ENCODE data around the gene CDIPT. TPM values are rescaled to one million over a fixed set of nuclear protein-coding genes. Genes with fewer than 3 reads are reported as not detected.

Gene CDIPT
- total and polyA plus RNA-seq, 2 donors from 2014 or later: 85.9 to 148 TPM

GRCh38 chr16:29811170-29811895, 51.7 kb downstream of the CDIPT start:
- no peaks in the 10 kb centered on the region for H3K27me3 ChIP-seq (ENCODE audit: control insufficient read depth, insufficient read depth, low read length)
- TF ChIP-seq, protein P1, sequence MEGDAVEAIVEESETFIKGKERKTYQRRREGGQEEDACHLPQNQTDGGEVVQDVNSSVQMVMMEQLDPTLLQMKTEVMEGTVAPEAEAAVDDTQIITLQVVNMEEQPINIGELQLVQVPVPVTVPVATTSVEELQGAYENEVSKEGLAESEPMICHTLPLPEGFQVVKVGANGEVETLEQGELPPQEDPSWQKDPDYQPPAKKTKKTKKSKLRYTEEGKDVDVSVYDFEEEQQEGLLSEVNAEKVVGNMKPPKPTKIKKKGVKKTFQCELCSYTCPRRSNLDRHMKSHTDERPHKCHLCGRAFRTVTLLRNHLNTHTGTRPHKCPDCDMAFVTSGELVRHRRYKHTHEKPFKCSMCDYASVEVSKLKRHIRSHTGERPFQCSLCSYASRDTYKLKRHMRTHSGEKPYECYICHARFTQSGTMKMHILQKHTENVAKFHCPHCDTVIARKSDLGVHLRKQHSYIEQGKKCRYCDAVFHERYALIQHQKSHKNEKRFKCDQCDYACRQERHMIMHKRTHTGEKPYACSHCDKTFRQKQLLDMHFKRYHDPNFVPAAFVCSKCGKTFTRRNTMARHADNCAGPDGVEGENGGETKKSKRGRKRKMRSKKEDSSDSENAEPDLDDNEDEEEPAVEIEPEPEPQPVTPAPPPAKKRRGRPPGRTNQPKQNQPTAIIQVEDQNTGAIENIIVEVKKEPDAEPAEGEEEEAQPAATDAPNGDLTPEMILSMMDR (IDR thresholded peaks at IDR 0.05; ENCODE audit: borderline replicate concordance, extremely low read depth, insufficient read depth): no peak
- intact Hi-C loops (cut with DNase I): no loop called here
- DNase-seq (peak; percentile 96 to 99 (median 97)), FAIRE-seq (peak; percentile 97)
- peaks cover 0 to 3% (median 2%) of the 10 kb centered on the region in 3 donors for H3K36me3 ChIP-seq (ENCODE audit: control insufficient read depth in 2 of 3, insufficient read depth in 3 of 3, low read length in 3 of 3)
- H3K4me3 ChIP-seq (ENCODE audit: low read length in 3 of 3): peak overlapping the region; percentile 54 to 66 (median 65)
- peaks cover 2 to 38% (median 12%) of the 10 kb centered on the region in 3 donors for H3K4me1 ChIP-seq (ENCODE audit: control insufficient read depth in 2 of 3, insufficient read depth in 2 of 3, low read depth in 1 of 3, low read length in 3 of 3)
- no peaks in the 10 kb centered on the region for H3K9me3 ChIP-seq (ENCODE audit: control insufficient read depth in 2 of 3, insufficient read depth in 1 of 3, low read length in 3 of 3)
- peak overlapping the region; percentile 83 to 95 for H3K27ac ChIP-seq (ENCODE audit: low read depth in 2 of 2, low read length in 2 of 2)
- H3K9ac ChIP-seq (ENCODE audit: low read length in 3 of 3): peak overlapping the region; percentile 36 to 58 (median 46)

GRCh38 chr16:29810699-29811169, 52.3 kb downstream of the CDIPT start:
- Histone ChIP-seq H3K27me3 (ENCODE audit: control insufficient read depth, insufficient read depth, low read length) (no peaks in the 10 kb centered on the region), H3K27ac (ENCODE audit: low read depth in 2 of 2, low read length in 2 of 2) (peak overlapping the region; percentile 83 to 95), H3K9ac (ENCODE audit: low read length in 3 of 3) (peak overlapping the region in 1 of 3 donors; percentile 58), H3K4me3 (ENCODE audit: low read length in 3 of 3) (peak overlapping the region in 1 of 3 donors; percentile 66), H3K4me1 (ENCODE audit: control insufficient read depth in 2 of 3, insufficient read depth in 2 of 3, low read depth in 1 of 3, low read length in 3 of 3) (peaks cover 2 to 38% (median 12%) of the 10 kb centered on the region in 3 donors), H3K9me3 (ENCODE audit: control insufficient read depth in 2 of 3, insufficient read depth in 1 of 3, low read length in 3 of 3) (no peaks in the 10 kb centered on the region), H3K36me3 (ENCODE audit: control insufficient read depth in 2 of 3, insufficient read depth in 3 of 3, low read length in 3 of 3) (peaks cover 0 to 3% (median 2%) of the 10 kb centered on the region in 3 donors)
- TF ChIP-seq, protein P1 (IDR thresholded peaks at IDR 0.05; ENCODE audit: borderline replicate concordance, extremely low read depth, insufficient read depth): no peak
- intact Hi-C loops (cut with DNase I): no loop called here
- DNase-seq: no peak
- FAIRE-seq: no peak

DNA sequence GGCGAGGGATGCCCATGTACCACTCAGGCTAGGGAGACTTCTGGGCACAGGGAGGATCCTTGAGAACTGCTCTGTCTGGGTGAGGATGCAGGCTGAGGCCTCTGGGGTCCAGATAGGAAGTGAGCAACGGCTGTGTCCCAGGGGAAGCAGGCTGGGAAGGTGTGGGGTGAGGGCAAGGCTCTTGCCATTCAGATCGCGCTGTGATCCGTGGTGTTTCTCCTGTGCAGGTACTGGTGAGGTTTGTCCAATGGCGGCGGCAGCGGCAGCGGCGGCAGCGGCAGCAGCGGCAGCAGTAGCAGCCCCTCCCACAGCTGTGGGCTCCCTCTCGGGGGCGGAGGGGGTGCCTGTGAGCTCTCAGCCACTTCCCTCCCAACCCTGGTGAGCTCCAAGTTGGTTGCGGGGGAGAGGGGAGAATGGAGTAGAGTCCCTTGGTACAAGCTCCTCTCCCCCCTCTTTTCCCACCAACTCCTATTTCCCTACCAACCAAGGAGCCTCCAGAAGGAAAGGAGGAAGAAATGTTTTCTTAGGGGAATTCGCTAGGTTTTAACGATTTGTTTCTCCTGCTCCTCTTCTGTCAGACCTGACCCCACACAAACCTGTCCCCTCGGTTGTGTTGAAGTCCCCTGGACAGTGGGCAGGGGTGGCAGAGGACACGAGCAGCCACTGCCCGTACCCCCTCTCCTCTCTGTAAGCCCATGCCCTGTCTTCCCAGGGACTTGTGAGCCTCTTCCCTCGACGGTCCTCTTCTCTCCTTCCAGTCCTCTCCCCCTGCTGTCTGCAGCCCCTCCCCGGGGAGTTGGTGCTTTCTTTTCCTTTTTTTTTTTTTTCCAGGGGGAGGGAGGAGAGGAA, 53.0 kb downstream of the CDIPT start:
- H3K4me3 ChIP-seq (ENCODE audit: low read length in 3 of 3): no peak overlapping the region
- intact Hi-C loops (cut with DNase I): no loop called here

More for the DNA sequence above, 53.0 kb downstream of the CDIPT start:
- FAIRE-seq (no peak), DNase-seq (peak in 4 of 5 donors; percentile 48 to 77 (median 60))
- H3K27me3 ChIP-seq (ENCODE audit: control insufficient read depth, insufficient read depth, low read length): no peaks in the 10 kb centered on the region
- peaks cover 2 to 36% (median 12%) of the 10 kb centered on the region in 3 donors for H3K4me1 ChIP-seq (ENCODE audit: control insufficient read depth in 2 of 3, insufficient read depth in 2 of 3, low read depth in 1 of 3, low read length in 3 of 3)
- no peak overlapping the region for H3K9ac ChIP-seq (ENCODE audit: low read length in 3 of 3)
- no peaks in the 10 kb centered on the region for H3K9me3 ChIP-seq (ENCODE audit: control insufficient read depth in 2 of 3, insufficient read depth in 1 of 3, low read length in 3 of 3)
- TF ChIP-seq, protein P1 (IDR thresholded peaks at IDR 0.05; ENCODE audit: borderline replicate concordance, extremely low read depth, insufficient read depth): no peak
- peak overlapping the region in 1 of 2 donors; percentile 95 for H3K27ac ChIP-seq (ENCODE audit: low read depth in 2 of 2, low read length in 2 of 2)
- H3K36me3 ChIP-seq (ENCODE audit: control insufficient read depth in 2 of 3, insufficient read depth in 3 of 3, low read length in 3 of 3): peaks cover 0 to 3% (median 2%) of the 10 kb centered on the region in 3 donors

All from kidney (tissue), 14 donors.